ENCODE data around the gene TAF4.

DNA sequence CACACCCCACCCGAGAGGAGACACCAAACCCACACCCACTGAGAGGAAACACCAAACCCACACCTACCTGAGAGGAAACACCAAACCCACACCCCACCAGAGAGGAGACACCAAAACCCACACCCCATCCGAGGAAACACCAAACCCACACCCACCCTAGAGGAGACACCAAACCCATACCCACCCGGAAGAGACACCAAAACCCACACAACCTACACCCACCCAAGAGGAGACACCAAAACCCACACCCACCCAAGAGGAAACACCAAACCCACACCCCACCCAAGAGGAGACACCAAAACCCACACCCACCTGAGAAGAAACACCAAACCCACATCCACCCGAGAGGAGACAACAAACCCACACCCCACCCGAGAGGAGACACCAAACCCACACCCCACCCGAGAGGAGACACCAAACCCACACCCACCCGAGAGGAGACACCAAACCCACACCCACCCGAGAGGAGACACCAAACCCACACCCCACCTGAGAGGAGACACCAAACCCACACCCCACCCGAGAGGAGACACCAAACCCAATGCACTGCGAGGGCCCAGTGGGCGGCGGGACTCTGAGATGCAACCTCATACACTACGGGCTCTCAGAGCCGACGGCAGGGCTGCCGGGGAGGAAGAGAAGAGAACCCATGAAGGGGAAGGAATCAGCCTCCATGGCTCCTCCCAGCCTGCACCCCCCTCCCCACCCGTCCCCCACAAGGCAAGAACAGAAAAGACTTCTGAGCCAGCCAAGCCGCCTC is 83.3 kb downstream of the TAF4 start:
- TF ChIP-seq, protein P1, sequence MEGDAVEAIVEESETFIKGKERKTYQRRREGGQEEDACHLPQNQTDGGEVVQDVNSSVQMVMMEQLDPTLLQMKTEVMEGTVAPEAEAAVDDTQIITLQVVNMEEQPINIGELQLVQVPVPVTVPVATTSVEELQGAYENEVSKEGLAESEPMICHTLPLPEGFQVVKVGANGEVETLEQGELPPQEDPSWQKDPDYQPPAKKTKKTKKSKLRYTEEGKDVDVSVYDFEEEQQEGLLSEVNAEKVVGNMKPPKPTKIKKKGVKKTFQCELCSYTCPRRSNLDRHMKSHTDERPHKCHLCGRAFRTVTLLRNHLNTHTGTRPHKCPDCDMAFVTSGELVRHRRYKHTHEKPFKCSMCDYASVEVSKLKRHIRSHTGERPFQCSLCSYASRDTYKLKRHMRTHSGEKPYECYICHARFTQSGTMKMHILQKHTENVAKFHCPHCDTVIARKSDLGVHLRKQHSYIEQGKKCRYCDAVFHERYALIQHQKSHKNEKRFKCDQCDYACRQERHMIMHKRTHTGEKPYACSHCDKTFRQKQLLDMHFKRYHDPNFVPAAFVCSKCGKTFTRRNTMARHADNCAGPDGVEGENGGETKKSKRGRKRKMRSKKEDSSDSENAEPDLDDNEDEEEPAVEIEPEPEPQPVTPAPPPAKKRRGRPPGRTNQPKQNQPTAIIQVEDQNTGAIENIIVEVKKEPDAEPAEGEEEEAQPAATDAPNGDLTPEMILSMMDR (conservative IDR thresholded peaks at IDR 0.05 in 1 of 2, IDR thresholded peaks at IDR 0.05 in 1 of 2; ENCODE audit: low read depth in 1 of 2, low read length in 2 of 2): no peak
- no peak for TF ChIP-seq EZH2 (IDR thresholded peaks at IDR 0.05; ENCODE audit: low read length, missing control alignments)

Data from fibroblast of lung (primary cell).